ENCODE results near the gene ACP4.

The ACP4 gene

GRCh38 chr19:50837300-50837699 lies 47.1 kb downstream of the ACP4 start:
- peaks cover 3% of the 10 kb centered on the region for H3K4me1 ChIP-seq (ENCODE audit: insufficient read depth, poor library complexity, severe bottlenecking)
- TF ChIP-seq CTCF (IDR thresholded peaks at IDR 0.05; ENCODE audit: poor library complexity, severe bottlenecking): no peak
- ATAC-seq (ENCODE audit: low read depth): no peak
- no peaks in the 10 kb centered on the region for H3K9me3 ChIP-seq (ENCODE audit: severe bottlenecking)
- no peak for DNase-seq (ENCODE audit: low spot score)
- no peaks in the 10 kb centered on the region for H3K27me3 ChIP-seq (ENCODE audit: insufficient read depth, poor library complexity, severe bottlenecking)
- H3K36me3 ChIP-seq (ENCODE audit: low read depth): no peaks in the 10 kb centered on the region
- H3K4me3 ChIP-seq (ENCODE audit: severe bottlenecking): no peak overlapping the region
- H3K27ac ChIP-seq (ENCODE audit: poor library complexity, severe bottlenecking): no peak overlapping the region

- Histone ChIP-seq H3K36me3 (ENCODE audit: low read depth) (no peaks in the 10 kb centered on the region), H3K27ac (ENCODE audit: poor library complexity, severe bottlenecking) (no peak overlapping the region), H3K4me1 (ENCODE audit: insufficient read depth, poor library complexity, severe bottlenecking) (peaks cover 3% of the 10 kb centered on the region), H3K4me3 (ENCODE audit: severe bottlenecking) (no peak overlapping the region), H3K27me3 (ENCODE audit: insufficient read depth, poor library complexity, severe bottlenecking) (no peaks in the 10 kb centered on the region), H3K9me3 (ENCODE audit: severe bottlenecking) (no peaks in the 10 kb centered on the region)
- ATAC-seq (ENCODE audit: low read depth) (no peak), DNase-seq (ENCODE audit: low spot score) (no peak)
- TF ChIP-seq CTCF (IDR thresholded peaks at IDR 0.05; ENCODE audit: poor library complexity, severe bottlenecking): no peak
Measured at GRCh38 chr19:50838239-50838638, 48.0 kb downstream of the ACP4 start.

GRCh38 chr19:50839712-50840655 lies 49.8 kb downstream of the ACP4 start:
- no peaks in the 10 kb centered on the region for H3K9me3 ChIP-seq (ENCODE audit: severe bottlenecking)
- ATAC-seq (ENCODE audit: low read depth): no peak
- TF ChIP-seq CTCF (IDR thresholded peaks at IDR 0.05; ENCODE audit: poor library complexity, severe bottlenecking): no peak
- H3K36me3 ChIP-seq (ENCODE audit: low read depth): no peaks in the 10 kb centered on the region
- H3K27ac ChIP-seq (ENCODE audit: poor library complexity, severe bottlenecking): no peak overlapping the region
- DNase-seq (ENCODE audit: low spot score): no peak
- peaks cover 3% of the 10 kb centered on the region for H3K4me1 ChIP-seq (ENCODE audit: insufficient read depth, poor library complexity, severe bottlenecking)
- no peak overlapping the region for H3K4me3 ChIP-seq (ENCODE audit: severe bottlenecking)
- no peaks in the 10 kb centered on the region for H3K27me3 ChIP-seq (ENCODE audit: insufficient read depth, poor library complexity, severe bottlenecking)

GRCh38 chr19:50842130-50842529 lies 51.9 kb downstream of the ACP4 start:
- H3K4me3 ChIP-seq (ENCODE audit: severe bottlenecking): no peak overlapping the region
- H3K27me3 ChIP-seq (ENCODE audit: insufficient read depth, poor library complexity, severe bottlenecking): peaks cover 5% of the 10 kb centered on the region
- no peak for TF ChIP-seq CTCF (IDR thresholded peaks at IDR 0.05; ENCODE audit: poor library complexity, severe bottlenecking)
- no peak overlapping the region for H3K27ac ChIP-seq (ENCODE audit: poor library complexity, severe bottlenecking)
- H3K9me3 ChIP-seq (ENCODE audit: severe bottlenecking): no peaks in the 10 kb centered on the region
- DNase-seq (ENCODE audit: low spot score) (no peak), ATAC-seq (ENCODE audit: low read depth) (no peak)
- no peaks in the 10 kb centered on the region for H3K36me3 ChIP-seq (ENCODE audit: low read depth)
- H3K4me1 ChIP-seq (ENCODE audit: insufficient read depth, poor library complexity, severe bottlenecking): no peaks in the 10 kb centered on the region

GRCh38 chr19:50843205-50843604 lies 53.0 kb downstream of the ACP4 start:
- H3K27me3 ChIP-seq (ENCODE audit: insufficient read depth, poor library complexity, severe bottlenecking): peaks cover 5% of the 10 kb centered on the region
- no peaks in the 10 kb centered on the region for H3K36me3 ChIP-seq (ENCODE audit: low read depth)
- no peaks in the 10 kb centered on the region for H3K4me1 ChIP-seq (ENCODE audit: insufficient read depth, poor library complexity, severe bottlenecking)
- H3K27ac ChIP-seq (ENCODE audit: poor library complexity, severe bottlenecking): no peak overlapping the region
- no peak for TF ChIP-seq CTCF (IDR thresholded peaks at IDR 0.05; ENCODE audit: poor library complexity, severe bottlenecking)
- H3K9me3 ChIP-seq (ENCODE audit: severe bottlenecking): no peaks in the 10 kb centered on the region
- no peak overlapping the region for H3K4me3 ChIP-seq (ENCODE audit: severe bottlenecking)
- DNase-seq (ENCODE audit: low spot score) (no peak), ATAC-seq (ENCODE audit: low read depth) (no peak)
